ENCODE data around the gene KRTAP19-3. TPM values are rescaled to one million over a fixed set of nuclear protein-coding genes. Genes with fewer than 3 reads are reported as not detected.

Gene KRTAP19-3
- total and polyA plus RNA-seq, 2 experiments from 2014 or later, result not detected

DNA sequence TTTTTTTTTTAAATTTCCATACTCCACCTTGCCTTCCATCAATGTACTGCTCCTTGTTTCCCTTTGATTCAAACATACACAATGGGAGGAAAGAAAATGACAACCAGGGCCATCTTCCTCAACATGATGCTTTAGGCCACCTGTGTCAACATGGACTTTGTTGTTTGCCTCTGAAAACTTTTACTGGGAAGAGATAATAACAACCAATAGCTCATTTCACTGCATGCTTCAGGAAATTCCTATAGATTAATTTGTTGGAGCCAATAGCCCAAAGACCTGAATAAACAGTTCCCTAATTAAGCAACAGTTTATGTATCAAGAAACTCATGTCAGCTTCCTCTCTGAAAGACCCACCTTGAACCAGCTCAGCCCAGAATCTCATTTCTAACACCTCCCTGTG, 48.6 kb downstream of the KRTAP19-3 start:
- H3K4me3 Mint-ChIP-seq, result no peak overlapping the region
- H3K9me3 Mint-ChIP-seq, result no peaks in the 10 kb centered on the region
- Histone ChIP-seq H3K4me2 (peak overlapping the region; percentile 61), H3K79me2 (replicated peaks; ENCODE audit: insufficient read depth) (no peaks in the 10 kb centered on the region), H2AFZ (peak overlapping the region; percentile 94), H3K27me3 (ENCODE audit: insufficient read depth) (no peaks in the 10 kb centered on the region), H3K4me1 (ENCODE audit: insufficient read depth) (peaks cover 22% of the 10 kb centered on the region), H4K20me1 (replicated peaks; ENCODE audit: insufficient read depth) (no peaks in the 10 kb centered on the region; the same call in 1 of the 2 replicates), H3K36me3 (ENCODE audit: insufficient read depth) (no peaks in the 10 kb centered on the region), H3K27ac (ENCODE audit: low read depth) (no peak overlapping the region), H3K9me2 (ENCODE audit: insufficient read depth) (peaks cover 7% of the 10 kb centered on the region), H3K4me3 (peak overlapping the region; percentile 34; the same call in 1 of the 2 replicates), H3F3A (replicated peaks; ENCODE audit: low read depth) (no peaks in the 10 kb centered on the region)
- DNase-seq (ENCODE audit: low spot score), result no peak
- no peaks in the 10 kb centered on the region for H3K36me3 Mint-ChIP-seq (ENCODE audit: low read depth)
- H3K4me1 Mint-ChIP-seq, result peaks cover 20% of the 10 kb centered on the region
- no peak for ATAC-seq
- no peak for TF ChIP-seq REST (IDR thresholded peaks at IDR 0.05; ENCODE audit: unreplicated experiment)
- TF ChIP-seq, protein P1, sequence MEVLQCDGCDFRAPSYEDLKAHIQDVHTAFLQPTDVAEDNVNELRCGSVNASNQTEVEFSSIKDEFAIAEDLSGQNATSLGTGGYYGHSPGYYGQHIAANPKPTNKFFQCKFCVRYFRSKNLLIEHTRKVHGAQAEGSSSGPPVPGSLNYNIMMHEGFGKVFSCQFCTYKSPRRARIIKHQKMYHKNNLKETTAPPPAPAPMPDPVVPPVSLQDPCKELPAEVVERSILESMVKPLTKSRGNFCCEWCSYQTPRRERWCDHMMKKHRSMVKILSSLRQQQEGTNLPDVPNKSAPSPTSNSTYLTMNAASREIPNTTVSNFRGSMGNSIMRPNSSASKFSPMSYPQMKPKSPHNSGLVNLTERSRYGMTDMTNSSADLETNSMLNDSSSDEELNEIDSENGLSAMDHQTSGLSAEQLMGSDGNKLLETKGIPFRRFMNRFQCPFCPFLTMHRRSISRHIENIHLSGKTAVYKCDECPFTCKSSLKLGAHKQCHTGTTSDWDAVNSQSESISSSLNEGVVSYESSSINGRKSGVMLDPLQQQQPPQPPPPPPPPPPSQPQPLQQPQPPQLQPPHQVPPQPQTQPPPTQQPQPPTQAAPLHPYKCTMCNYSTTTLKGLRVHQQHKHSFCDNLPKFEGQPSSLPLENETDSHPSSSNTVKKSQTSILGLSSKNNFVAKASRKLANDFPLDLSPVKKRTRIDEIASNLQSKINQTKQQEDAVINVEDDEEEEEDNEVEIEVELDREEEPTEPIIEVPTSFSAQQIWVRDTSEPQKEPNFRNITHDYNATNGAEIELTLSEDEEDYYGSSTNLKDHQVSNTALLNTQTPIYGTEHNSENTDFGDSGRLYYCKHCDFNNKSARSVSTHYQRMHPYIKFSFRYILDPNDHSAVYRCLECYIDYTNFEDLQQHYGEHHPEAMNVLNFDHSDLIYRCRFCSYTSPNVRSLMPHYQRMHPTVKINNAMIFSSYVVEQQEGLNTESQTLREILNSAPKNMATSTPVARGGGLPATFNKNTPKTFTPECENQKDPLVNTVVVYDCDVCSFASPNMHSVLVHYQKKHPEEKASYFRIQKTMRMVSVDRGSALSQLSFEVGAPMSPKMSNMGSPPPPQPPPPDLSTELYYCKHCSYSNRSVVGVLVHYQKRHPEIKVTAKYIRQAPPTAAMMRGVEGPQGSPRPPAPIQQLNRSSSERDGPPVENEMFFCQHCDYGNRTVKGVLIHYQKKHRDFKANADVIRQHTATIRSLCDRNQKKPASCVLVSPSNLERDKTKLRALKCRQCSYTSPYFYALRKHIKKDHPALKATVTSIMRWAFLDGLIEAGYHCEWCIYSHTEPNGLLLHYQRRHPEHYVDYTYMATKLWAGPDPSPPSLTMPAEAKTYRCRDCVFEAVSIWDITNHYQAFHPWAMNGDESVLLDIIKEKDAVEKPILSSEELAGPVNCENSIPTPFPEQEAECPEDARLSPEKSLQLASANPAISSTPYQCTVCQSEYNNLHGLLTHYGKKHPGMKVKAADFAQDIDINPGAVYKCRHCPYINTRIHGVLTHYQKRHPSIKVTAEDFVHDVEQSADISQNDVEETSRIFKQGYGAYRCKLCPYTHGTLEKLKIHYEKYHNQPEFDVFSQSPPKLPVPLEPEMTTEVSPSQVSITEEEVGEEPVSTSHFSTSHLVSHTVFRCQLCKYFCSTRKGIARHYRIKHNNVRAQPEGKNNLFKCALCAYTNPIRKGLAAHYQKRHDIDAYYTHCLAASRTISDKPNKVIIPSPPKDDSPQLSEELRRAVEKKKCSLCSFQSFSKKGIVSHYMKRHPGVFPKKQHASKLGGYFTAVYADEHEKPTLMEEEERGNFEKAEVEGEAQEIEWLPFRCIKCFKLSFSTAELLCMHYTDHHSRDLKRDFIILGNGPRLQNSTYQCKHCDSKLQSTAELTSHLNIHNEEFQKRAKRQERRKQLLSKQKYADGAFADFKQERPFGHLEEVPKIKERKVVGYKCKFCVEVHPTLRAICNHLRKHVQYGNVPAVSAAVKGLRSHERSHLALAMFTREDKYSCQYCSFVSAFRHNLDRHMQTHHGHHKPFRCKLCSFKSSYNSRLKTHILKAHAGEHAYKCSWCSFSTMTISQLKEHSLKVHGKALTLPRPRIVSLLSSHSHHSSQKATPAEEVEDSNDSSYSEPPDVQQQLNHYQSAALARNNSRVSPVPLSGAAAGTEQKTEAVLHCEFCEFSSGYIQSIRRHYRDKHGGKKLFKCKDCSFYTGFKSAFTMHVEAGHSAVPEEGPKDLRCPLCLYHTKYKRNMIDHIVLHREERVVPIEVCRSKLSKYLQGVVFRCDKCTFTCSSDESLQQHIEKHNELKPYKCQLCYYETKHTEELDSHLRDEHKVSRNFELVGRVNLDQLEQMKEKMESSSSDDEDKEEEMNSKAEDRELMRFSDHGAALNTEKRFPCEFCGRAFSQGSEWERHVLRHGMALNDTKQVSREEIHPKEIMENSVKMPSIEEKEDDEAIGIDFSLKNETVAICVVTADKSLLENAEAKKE (CRISPR knock-in tag; IDR thresholded peaks at IDR 0.05), result no peak
- TF ChIP-seq EZH2phosphoT487 (IDR thresholded peaks at IDR 0.05; ENCODE audit: unreplicated experiment), result no peak
- TF ChIP-seq ZNF114 (CRISPR knock-in tag; IDR thresholded peaks at IDR 0.05), result no peak
- TF ChIP-seq ZNF331 (CRISPR knock-in tag; IDR thresholded peaks at IDR 0.05; ENCODE audit: low read depth), result no peak
- TF ChIP-seq, protein P2, sequence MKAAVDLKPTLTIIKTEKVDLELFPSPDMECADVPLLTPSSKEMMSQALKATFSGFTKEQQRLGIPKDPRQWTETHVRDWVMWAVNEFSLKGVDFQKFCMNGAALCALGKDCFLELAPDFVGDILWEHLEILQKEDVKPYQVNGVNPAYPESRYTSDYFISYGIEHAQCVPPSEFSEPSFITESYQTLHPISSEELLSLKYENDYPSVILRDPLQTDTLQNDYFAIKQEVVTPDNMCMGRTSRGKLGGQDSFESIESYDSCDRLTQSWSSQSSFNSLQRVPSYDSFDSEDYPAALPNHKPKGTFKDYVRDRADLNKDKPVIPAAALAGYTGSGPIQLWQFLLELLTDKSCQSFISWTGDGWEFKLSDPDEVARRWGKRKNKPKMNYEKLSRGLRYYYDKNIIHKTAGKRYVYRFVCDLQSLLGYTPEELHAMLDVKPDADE (IDR thresholded peaks at IDR 0.05), result no peak
- no peak for TF ChIP-seq CTCF (conservative IDR thresholded peaks at IDR 0.05; ENCODE audit: low read depth in 2 of 2)
- no peak for TF ChIP-seq JUNB (IDR thresholded peaks at IDR 0.05; ENCODE audit: unreplicated experiment)
- TF ChIP-seq CREB1 (CRISPR knock-in tag; IDR thresholded peaks at IDR 0.05; ENCODE audit: low read depth), result no peak
- TF ChIP-seq POLR2AphosphoS5 (IDR thresholded peaks at IDR 0.05; ENCODE audit: low read depth), result no peak
- TF ChIP-seq NANOG (IDR thresholded peaks at IDR 0.05; ENCODE audit: borderline replicate concordance), result no peak
- TF ChIP-seq STAT1 (IDR thresholded peaks at IDR 0.05; ENCODE audit: unreplicated experiment), result no peak
- no peak for TF ChIP-seq EZH2 (IDR thresholded peaks at IDR 0.05; ENCODE audit: low read depth, unreplicated experiment)
- H3K27ac Mint-ChIP-seq, result no peak overlapping the region
- H3K27me3 Mint-ChIP-seq (ENCODE audit: insufficient read depth, low read depth, poor library complexity), result no peaks in the 10 kb centered on the region
